Activated CD8-positive, alpha-beta memory T cell treated with anti-CD3 and anti-CD28 coated beads, Interleukin-2, amount 10 ng/mL, durations not matched to agents 7 days and 5 days (primary cell): ENCODE results near the gene HTR6. TPM values are rescaled to one million over a fixed set of nuclear protein-coding genes. Genes with fewer than 3 reads are reported as not detected.

Source experiments
- ATAC-seq: fragments of 150-1000 bp; cut with Tn5 transposase; one replicate; pipeline ENCODE4 v1.10.0; 2021; ENCODE audit warnings: moderate library complexity
- CTCF ChIA-PET: fragments of 350-600 bp; sonication (Branson Sonifier 250); formaldehyde crosslinking; loops from one replicate; lab custom pipeline; 2021; ENCODE audit warnings: antibody characterized with exemption; lab: Charles Lee
- DNase-seq: peaks from one replicate; pipeline ENCODE4 v3.0.0-alpha.2; 2020
- H3K27ac Mint-ChIP-seq: one replicate; pipeline ENCODE4 v1.8.0; 2021; ENCODE audit warnings: mild to moderate bottlenecking, mixed read lengths
- H3K27me3 Mint-ChIP-seq: one replicate; pipeline ENCODE4 v1.8.0; 2021; ENCODE audit warnings: mixed read lengths
- H3K36me3 Mint-ChIP-seq: one replicate; pipeline ENCODE4 v1.8.0; 2021; ENCODE audit warnings: mild to moderate bottlenecking, mixed read lengths
- H3K4me1 Mint-ChIP-seq: one replicate; pipeline ENCODE4 v1.8.0; 2021; ENCODE audit warnings: mixed read lengths
- H3K4me3 Mint-ChIP-seq: one replicate; pipeline ENCODE4 v1.8.0; 2021; ENCODE audit warnings: mild to moderate bottlenecking, moderate library complexity, mixed read lengths
- H3K9me3 Mint-ChIP-seq: one replicate; pipeline ENCODE4 v1.8.0; 2022; ENCODE audit warnings: low read depth, mixed read lengths
- total RNA-seq, 2 experiments: library from RNA; stranded (reverse); gene quantifications; one replicate each; pipeline ENCODE4 v1.2.3, GENCODE V29; 2021

The HTR6 gene
- total RNA-seq, 2 experiments from 2014 or later: not detected

- H3K27me3 Mint-ChIP-seq: peaks cover 18% of the 10 kb centered on the region
- H3K4me1 Mint-ChIP-seq: peaks cover 35% of the 10 kb centered on the region
- CTCF ChIA-PET: interaction anchor here (0.6 to 3.8 kb wide), 8 partner anchors 17 to 298 kb away, joined by 3 to 24 read pairs (median 4); a partner anchor contains a TSS
- H3K9me3 Mint-ChIP-seq: no peaks in the 10 kb centered on the region
- H3K36me3 Mint-ChIP-seq: peaks cover 2% of the 10 kb centered on the region
- DNase-seq: peak; percentile 78
- H3K4me3 Mint-ChIP-seq: peak within 1 kb of the TSS; percentile 99
- peak; percentile 90 for ATAC-seq
- peak within 1 kb of the TSS; percentile 91 for H3K27ac Mint-ChIP-seq
These were observed 20.9 kb upstream of the HTR6 start, which contains the start of gene NBL1 for GRCh38 chr1:19643602-19644394. Gene NBL1 (plus strand): TSS chr1:19644311. CDS start chr1:19655031, 10,720 bp downstream.

GRCh38 chr1:19644395-19644680 lies 20.3 kb upstream of the HTR6 start:
- Mint-ChIP-seq H3K27ac (no peak overlapping the region), H3K9me3 (no peaks in the 10 kb centered on the region), H3K4me3 (peak overlapping the region; percentile 99), H3K4me1 (peaks cover 35% of the 10 kb centered on the region), H3K36me3 (peaks cover 2% of the 10 kb centered on the region), H3K27me3 (peaks cover 16% of the 10 kb centered on the region)
- CTCF ChIA-PET: interaction anchor here (0.9 to 3.8 kb wide), 6 partner anchors 17 to 298 kb away, joined by 3 to 24 read pairs (median 6); a partner anchor contains a TSS
- DNase-seq (no peak), ATAC-seq (peak; percentile 31)

GRCh38 chr1:19644681-19645410 lies 19.8 kb upstream of the HTR6 start:
- H3K27me3 Mint-ChIP-seq: peaks cover 15% of the 10 kb centered on the region

GRCh38 chr1:19645411-19646251 lies 19.0 kb upstream of the HTR6 start:
- no peaks in the 10 kb centered on the region for H3K9me3 Mint-ChIP-seq
- CTCF ChIA-PET: interaction anchor here (0.8 to 3.8 kb wide), 5 partner anchors 8 to 304 kb away, joined by 3 to 24 read pairs (median 3); no protein-coding TSS in a partner anchor
- peaks cover 15% of the 10 kb centered on the region for H3K27me3 Mint-ChIP-seq
- DNase-seq (no peak), ATAC-seq (no peak)
- no peak overlapping the region for H3K27ac Mint-ChIP-seq
- peaks cover 35% of the 10 kb centered on the region for H3K4me1 Mint-ChIP-seq
- H3K36me3 Mint-ChIP-seq: peaks cover 2% of the 10 kb centered on the region
- H3K4me3 Mint-ChIP-seq: peak overlapping the region; percentile 99

More at GRCh38 chr1:19644681-19645410, 19.8 kb upstream of the HTR6 start:
- ATAC-seq (peak; percentile 37), DNase-seq (peak; percentile 76)
- no peaks in the 10 kb centered on the region for H3K9me3 Mint-ChIP-seq
- peak overlapping the region; percentile 91 for H3K27ac Mint-ChIP-seq
- H3K4me1 Mint-ChIP-seq: peaks cover 35% of the 10 kb centered on the region
- peak overlapping the region; percentile 99 for H3K4me3 Mint-ChIP-seq
- H3K36me3 Mint-ChIP-seq: peaks cover 2% of the 10 kb centered on the region
- CTCF ChIA-PET: interaction anchor here (1.0 to 3.8 kb wide), 7 partner anchors 9 to 303 kb away, joined by 3 to 24 read pairs (median 6); a partner anchor contains a TSS

- Mint-ChIP-seq H3K27ac (no peak overlapping the region), H3K4me3 (peak overlapping the region; percentile 45), H3K36me3 (peaks cover 2% of the 10 kb centered on the region), H3K27me3 (peaks cover 11% of the 10 kb centered on the region), H3K9me3 (no peaks in the 10 kb centered on the region), H3K4me1 (peaks cover 37% of the 10 kb centered on the region)
- DNase-seq (peak; percentile 62), ATAC-seq (no peak)
- CTCF ChIA-PET: interaction anchor here (0.7 to 3.8 kb wide), 7 partner anchors 15 to 159 kb away, joined by 3 to 24 read pairs (median 3); no protein-coding TSS in a partner anchor
These were observed 18.0 kb upstream of the HTR6 start for GRCh38 chr1:19646377-19647319.

GRCh38 chr1:19647643-19648042 lies 17.0 kb upstream of the HTR6 start:
- DNase-seq (no peak), ATAC-seq (no peak)
- peaks cover 10% of the 10 kb centered on the region for H3K27me3 Mint-ChIP-seq
- no peak overlapping the region for H3K27ac Mint-ChIP-seq
- H3K9me3 Mint-ChIP-seq: no peaks in the 10 kb centered on the region
- peaks cover 37% of the 10 kb centered on the region for H3K4me1 Mint-ChIP-seq
- peaks cover 2% of the 10 kb centered on the region for H3K36me3 Mint-ChIP-seq
- H3K4me3 Mint-ChIP-seq: no peak overlapping the region
- CTCF ChIA-PET: interaction anchor here (1.2 to 3.8 kb wide), 5 partner anchors 13 to 160 kb away, joined by 3 to 24 read pairs (median 6); no protein-coding TSS in a partner anchor

- Mint-ChIP-seq H3K9me3 (no peaks in the 10 kb centered on the region), H3K4me3 (no peak overlapping the region), H3K4me1 (peaks cover 34% of the 10 kb centered on the region), H3K27me3 (peaks cover 4% of the 10 kb centered on the region), H3K27ac (no peak overlapping the region), H3K36me3 (peaks cover 2% of the 10 kb centered on the region)
- DNase-seq (no peak), ATAC-seq (no peak)
- CTCF ChIA-PET: interaction anchor here (1.2 to 1.9 kb wide), 2 partner anchors 13 to 64 kb away, joined by 5 to 8 read pairs; no protein-coding TSS in a partner anchor
These were observed 16.4 kb upstream of the HTR6 start for GRCh38 chr1:19648239-19648638.

- H3K4me3 Mint-ChIP-seq: no peak overlapping the region
These were observed 16.0 kb upstream of the HTR6 start for GRCh38 chr1:19648689-19649088.

GRCh38 chr1:19650416-19651140 lies 14.1 kb upstream of the HTR6 start:
- DNase-seq (no peak), ATAC-seq (no peak)
- CTCF ChIA-PET: interaction anchor here (0.7 to 4.3 kb wide), 19 partner anchors 9 to 418 kb away, joined by 3 to 18 read pairs (median 5); partner anchors contain the start of gene CAPZB
- Mint-ChIP-seq H3K27me3 (no peaks in the 10 kb centered on the region), H3K4me3 (no peak overlapping the region), H3K9me3 (no peaks in the 10 kb centered on the region), H3K36me3 (no peaks in the 10 kb centered on the region), H3K4me1 (peaks cover 32% of the 10 kb centered on the region), H3K27ac (no peak overlapping the region)

More at GRCh38 chr1:19648689-19649088, 16.0 kb upstream of the HTR6 start:
- no peaks in the 10 kb centered on the region for H3K27me3 Mint-ChIP-seq
- peaks cover 32% of the 10 kb centered on the region for H3K4me1 Mint-ChIP-seq
- ATAC-seq: no peak
- DNase-seq: no peak
- H3K9me3 Mint-ChIP-seq: no peaks in the 10 kb centered on the region
- H3K27ac Mint-ChIP-seq: no peak overlapping the region
- CTCF ChIA-PET: interaction anchor here (1.1 to 1.2 kb wide), 3 partner anchors 12 to 65 kb away, joined by 3 to 8 read pairs (median 3); no protein-coding TSS in a partner anchor
- H3K36me3 Mint-ChIP-seq: peaks cover 2% of the 10 kb centered on the region

GRCh38 chr1:19651141-19651737 lies 13.4 kb upstream of the HTR6 start:
- Mint-ChIP-seq H3K4me3 (no peak overlapping the region), H3K27me3 (no peaks in the 10 kb centered on the region), H3K4me1 (peaks cover 25% of the 10 kb centered on the region), H3K9me3 (no peaks in the 10 kb centered on the region), H3K27ac (no peak overlapping the region), H3K36me3 (no peaks in the 10 kb centered on the region)
- DNase-seq (peak; percentile 66), ATAC-seq (peak; percentile 67)
- CTCF ChIA-PET: interaction anchor here (0.7 to 4.3 kb wide), 20 partner anchors 9 to 419 kb away, joined by 3 to 18 read pairs (median 4); partner anchors contain the start of gene CAPZB

GRCh38 chr1:19654386-19654785 lies 10.3 kb upstream of the HTR6 start:
- Mint-ChIP-seq H3K36me3 (no peaks in the 10 kb centered on the region), H3K4me1 (peaks cover 7% of the 10 kb centered on the region)
- CTCF ChIA-PET: interaction anchor here (0.6 to 4.3 kb wide), 37 partner anchors 9 to 443 kb away, joined by 3 to 18 read pairs (median 4); no protein-coding TSS in a partner anchor

More at GRCh38 chr1:19654386-19654785, 10.3 kb upstream of the HTR6 start:
- H3K27ac Mint-ChIP-seq: no peak overlapping the region
- ATAC-seq (no peak), DNase-seq (no peak)
- H3K27me3 Mint-ChIP-seq: no peaks in the 10 kb centered on the region
- no peaks in the 10 kb centered on the region for H3K9me3 Mint-ChIP-seq
- no peak overlapping the region for H3K4me3 Mint-ChIP-seq
